ENCODE data around the gene WASHC2A.
"Not testable (repeated sequence)": the region's sequence is repeated elsewhere in the genome, so short reads cannot be mapped to it uniquely, and the experiment has no call there.

The WASHC2A gene

GRCh38 chr10:50059946-50060345 is 7.8 kb upstream of the WASHC2A start:
- DNase-seq (ENCODE audit: low read depth in 3 of 3), result not testable (repeated sequence)

- not testable (repeated sequence) for DNase-seq (ENCODE audit: low read depth in 3 of 3)
These were observed 6.2 kb upstream of the WASHC2A start for GRCh38 chr10:50061548-50061947.

- DNase-seq (ENCODE audit: low read depth in 3 of 3), result no peak
These were observed 4.7 kb upstream of the WASHC2A start for GRCh38 chr10:50063100-50063499.

DNA sequence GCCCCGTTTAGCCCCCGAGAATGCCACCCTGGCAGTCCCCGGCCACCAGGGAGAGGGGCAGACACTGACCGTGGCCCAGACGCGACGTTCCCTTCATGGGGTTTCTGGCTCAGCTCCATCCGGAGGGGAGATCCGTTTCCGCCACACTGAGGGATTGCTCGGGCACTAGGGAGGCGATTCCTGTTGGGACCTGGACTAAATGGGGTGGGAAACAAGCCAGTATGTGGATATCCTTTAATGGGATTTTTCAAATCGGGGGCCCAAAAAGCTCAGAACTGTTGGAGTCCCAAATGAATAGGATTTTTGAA is 552 bp downstream of the WASHC2A start:
- DNase-seq (ENCODE audit: low read depth in 3 of 3), result not testable (repeated sequence)

- DNase-seq (ENCODE audit: low read depth in 3 of 3), result not testable (repeated sequence)
These were observed 7.4 kb downstream of the WASHC2A start for GRCh38 chr10:50075139-50075538.

DNA sequence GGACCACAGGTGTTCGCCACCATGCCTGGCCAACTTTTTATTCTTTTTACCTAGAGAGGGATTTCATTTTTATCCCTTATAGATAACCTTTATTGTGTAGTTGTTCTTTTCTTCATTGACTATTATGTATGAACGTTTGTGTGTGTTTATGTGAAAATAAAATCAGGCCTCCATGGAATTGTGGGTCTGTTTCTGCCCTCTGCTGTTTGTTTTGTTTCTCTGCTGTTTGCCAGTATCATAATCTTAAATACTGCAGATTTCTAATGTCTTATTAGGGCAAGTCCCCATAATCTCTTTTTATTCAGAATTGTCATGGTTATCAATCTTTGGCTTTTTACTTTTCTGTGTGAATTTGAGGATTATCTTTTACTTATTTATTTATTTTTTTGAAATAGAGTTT is 7.8 kb downstream of the WASHC2A start:
- not testable (repeated sequence) for DNase-seq (ENCODE audit: low read depth in 3 of 3)

GRCh38 chr10:50091304-50091703 is 23.6 kb downstream of the WASHC2A start:
- DNase-seq (ENCODE audit: low read depth in 3 of 3), result not testable (repeated sequence)

DNA sequence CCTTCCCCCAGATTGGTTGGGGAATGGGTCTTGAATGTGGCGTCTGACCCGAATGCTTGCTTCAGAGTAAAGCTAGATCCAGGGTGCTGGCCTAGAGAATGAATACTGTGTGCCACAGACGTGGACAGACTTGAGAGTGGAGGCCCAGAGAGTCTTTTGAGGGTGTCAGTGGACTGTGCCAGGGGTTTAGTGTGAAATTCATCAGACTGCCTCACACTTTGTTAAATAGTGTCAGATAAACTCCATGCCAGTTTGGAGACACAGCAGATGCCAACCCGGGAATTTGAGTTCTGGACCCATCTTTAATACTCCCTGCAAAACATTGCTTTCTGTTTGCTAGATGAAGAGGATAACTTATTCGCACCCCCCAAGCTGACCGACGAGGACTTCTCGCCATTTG is 25.2 kb downstream of the WASHC2A start:
- DNase-seq (ENCODE audit: low read depth in 3 of 3), result not testable (repeated sequence)

GRCh38 chr10:50094630-50095029 is 26.9 kb downstream of the WASHC2A start:
- DNase-seq (ENCODE audit: low read depth in 3 of 3), result not testable (repeated sequence)

GRCh38 chr10:50095402-50095801 is 27.6 kb downstream of the WASHC2A start:
- DNase-seq (ENCODE audit: low read depth in 3 of 3), result not testable (repeated sequence)

DNA sequence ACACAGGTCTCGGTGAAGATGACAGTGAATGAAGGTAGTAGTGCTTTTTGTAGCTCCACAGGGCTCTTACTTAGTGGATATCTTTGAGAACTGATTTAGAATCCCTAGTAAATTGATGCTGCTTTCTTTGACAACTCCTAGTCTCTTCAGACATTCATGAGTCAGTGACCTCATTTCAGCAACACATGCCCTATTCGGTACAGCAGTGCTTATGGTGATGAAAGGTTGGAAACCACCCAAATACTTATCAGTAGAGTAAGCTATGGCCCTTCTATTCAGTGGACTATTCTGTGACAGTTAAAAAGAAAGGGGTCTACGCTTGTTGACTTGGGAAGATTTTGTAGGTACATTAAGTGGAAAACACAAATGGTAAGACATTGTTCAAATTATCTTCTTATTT is 29.0 kb downstream of the WASHC2A start:
- not testable (repeated sequence) for DNase-seq (ENCODE audit: low read depth in 3 of 3)

DNA sequence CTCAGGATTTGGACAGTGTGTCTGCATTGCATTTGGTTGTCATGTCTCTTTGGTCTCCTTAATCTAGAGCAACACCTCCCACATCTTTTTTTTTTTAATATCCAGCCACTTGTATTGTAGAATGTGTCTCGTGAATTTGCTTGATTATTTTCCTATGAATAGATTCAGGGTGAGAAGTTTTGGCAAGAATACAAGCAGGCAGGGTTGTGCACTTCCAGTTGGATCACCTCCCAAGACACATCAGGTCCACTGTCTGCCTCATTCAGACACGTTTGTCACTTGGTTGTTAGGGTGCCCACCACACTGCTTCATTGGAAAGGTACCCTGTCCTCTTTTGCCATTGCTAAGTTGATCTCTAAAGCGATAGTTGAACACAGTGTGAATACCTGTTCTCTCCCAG is 30.9 kb downstream of the WASHC2A start:
- not testable (repeated sequence) for DNase-seq (ENCODE audit: low read depth in 3 of 3)

- DNase-seq (ENCODE audit: low read depth in 3 of 3), result not testable (repeated sequence)
These were observed 33.4 kb downstream of the WASHC2A start for GRCh38 chr10:50101139-50101582.

- not testable (repeated sequence) for DNase-seq (ENCODE audit: low read depth in 3 of 3)
These were observed 34.0 kb downstream of the WASHC2A start for GRCh38 chr10:50101747-50102146.

DNA sequence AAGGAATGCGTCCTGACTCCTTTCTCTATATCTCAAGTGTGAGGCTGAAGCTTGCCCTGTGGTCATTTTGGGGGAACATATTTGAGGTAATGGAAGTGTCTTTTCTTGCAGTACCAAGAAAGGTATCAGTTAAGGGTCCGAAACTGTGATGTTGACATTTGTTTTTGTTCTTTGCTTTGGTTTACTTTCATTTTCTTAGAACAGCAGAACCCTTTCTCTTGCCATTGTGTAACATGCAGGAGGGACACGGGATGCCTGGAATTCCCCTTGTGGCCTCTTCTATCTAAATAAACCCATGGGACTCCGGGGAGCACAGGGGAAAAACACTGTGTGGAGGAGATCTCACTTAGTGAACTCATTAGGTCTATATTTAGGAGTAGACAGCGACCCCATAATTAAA is 34.5 kb downstream of the WASHC2A start:
- DNase-seq (ENCODE audit: low read depth in 3 of 3), result not testable (repeated sequence)

- DNase-seq (ENCODE audit: low read depth in 3 of 3), result not testable (repeated sequence)
These were observed 41.4 kb downstream of the WASHC2A start for GRCh38 chr10:50108999-50109698.

DNA sequence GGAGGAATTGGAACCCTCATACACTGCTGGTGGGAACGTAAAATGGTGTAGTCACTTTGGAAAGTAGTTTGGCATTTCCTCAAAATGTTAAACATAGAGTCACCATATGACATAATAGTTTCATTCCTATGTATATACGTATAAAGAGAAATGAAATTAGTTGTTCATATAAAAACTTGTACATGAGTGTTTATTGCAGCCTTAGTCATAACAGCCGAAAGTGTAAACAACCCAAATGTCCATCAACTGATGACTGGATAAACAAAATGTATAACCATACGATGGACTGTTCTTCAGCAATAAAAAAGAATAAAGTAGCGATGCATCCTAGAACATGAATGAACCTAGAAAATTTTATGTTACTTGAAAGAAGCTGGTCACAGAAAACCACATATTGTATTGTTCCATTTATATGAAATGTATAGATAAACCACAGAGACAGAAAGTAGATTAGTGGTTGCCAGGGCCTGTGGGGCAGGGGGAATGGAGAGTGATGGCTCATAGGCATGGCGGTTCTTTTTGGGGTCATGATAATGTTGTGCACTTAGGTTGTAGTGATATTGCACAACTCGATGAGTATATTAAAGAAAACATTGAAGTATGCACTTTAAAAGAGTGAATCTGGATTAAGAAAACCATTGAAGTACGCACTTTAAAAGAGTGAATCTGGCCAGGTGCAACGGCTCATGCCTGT is 44.8 kb downstream of the WASHC2A start:
- DNase-seq (ENCODE audit: low read depth in 3 of 3), result not testable (repeated sequence)

DNA sequence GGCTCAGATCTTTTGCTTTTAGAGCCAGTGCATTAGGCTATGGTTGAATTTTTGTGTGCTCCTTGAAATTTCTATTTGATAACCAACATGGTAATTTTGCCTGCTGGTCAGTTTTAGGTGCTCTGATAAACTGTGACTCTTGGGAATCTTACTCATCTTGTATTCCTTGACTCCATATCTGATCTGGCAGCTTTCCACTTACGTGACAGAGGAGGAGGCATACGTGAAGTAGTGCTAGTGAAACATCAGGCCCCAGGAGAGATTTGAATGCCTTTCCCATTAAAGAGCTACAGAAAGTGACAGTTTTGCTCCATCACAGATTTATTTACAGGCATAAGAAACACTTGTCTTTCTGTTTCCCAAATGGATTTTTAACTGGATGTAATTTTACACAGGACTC is 59.0 kb downstream of the WASHC2A start:
- not testable (repeated sequence) for DNase-seq (ENCODE audit: low read depth in 3 of 3)

DNA sequence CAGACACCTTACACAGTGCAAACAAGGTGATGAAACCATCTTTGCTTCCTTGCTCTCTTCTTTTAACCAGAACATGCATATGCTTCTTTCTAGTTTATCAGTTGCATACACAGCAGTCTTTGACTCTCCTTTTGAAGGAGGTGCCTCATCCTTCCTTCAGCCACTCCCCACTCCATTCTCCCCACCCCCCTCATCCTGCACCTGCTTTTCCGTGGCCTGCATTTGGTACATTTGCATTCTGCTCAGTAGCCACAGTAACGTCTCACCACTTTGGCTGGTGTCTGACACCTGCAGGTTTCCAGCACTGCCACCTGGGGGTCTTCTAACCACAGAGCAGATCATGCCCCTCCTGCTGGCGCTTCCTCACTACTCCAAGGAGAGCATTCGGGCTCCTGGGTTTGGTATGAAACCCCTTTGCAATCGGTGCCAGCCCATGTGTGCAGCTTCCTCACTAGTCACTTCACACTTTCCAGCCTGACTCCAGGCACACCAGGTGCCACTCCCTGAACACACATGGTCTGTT is 60.1 kb downstream of the WASHC2A start:
- DNase-seq (ENCODE audit: low read depth in 3 of 3), result not testable (repeated sequence)

GRCh38 chr10:50131245-50131965 is 63.7 kb downstream of the WASHC2A start:
- DNase-seq (ENCODE audit: low read depth in 3 of 3), result not testable (repeated sequence)

GRCh38 chr10:50132322-50132721 is 64.6 kb downstream of the WASHC2A start:
- DNase-seq (ENCODE audit: low read depth in 3 of 3), result not testable (repeated sequence)

- DNase-seq (ENCODE audit: low read depth in 3 of 3), result not testable (repeated sequence)
These were observed 65.1 kb downstream of the WASHC2A start for GRCh38 chr10:50132841-50133240.
